HG03520 (cell line): ENCODE measurements around the gene CGNL1.

Experiments used
- ATAC-seq: cut with Tn5 transposase; IDR thresholded peaks from one replicate; pipeline ENCODE4 v1.9.1; 2021; ENCODE audit warnings: mild to moderate bottlenecking, moderate library complexity; ENCODE audit not compliant: unreplicated experiment

The CGNL1 gene

DNA sequence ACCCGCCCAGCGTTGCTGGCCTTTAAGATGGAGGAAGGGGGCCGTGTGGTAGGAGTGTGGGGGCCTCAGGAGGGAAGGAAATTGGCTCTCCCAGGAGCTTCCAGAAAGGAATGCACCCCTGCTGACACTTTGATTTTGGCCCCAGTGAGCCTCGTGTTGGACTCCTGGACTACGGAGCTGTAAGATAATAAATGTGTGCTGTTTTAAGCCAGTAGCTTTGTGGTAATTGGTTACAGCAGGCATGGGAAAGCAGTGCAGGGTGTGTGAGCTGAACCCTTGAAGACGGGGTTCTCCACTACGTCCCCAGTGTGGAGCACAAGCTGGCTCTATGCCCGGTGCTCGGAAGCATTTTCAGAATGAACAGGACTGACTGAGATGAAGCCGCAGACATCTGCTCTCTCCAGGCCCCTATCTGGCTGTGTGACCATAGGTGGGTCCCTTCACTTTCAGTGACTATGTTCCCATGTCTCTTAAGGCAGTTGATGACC, 22.9 kb upstream of the CGNL1 start:
- no peak for ATAC-seq

DNA sequence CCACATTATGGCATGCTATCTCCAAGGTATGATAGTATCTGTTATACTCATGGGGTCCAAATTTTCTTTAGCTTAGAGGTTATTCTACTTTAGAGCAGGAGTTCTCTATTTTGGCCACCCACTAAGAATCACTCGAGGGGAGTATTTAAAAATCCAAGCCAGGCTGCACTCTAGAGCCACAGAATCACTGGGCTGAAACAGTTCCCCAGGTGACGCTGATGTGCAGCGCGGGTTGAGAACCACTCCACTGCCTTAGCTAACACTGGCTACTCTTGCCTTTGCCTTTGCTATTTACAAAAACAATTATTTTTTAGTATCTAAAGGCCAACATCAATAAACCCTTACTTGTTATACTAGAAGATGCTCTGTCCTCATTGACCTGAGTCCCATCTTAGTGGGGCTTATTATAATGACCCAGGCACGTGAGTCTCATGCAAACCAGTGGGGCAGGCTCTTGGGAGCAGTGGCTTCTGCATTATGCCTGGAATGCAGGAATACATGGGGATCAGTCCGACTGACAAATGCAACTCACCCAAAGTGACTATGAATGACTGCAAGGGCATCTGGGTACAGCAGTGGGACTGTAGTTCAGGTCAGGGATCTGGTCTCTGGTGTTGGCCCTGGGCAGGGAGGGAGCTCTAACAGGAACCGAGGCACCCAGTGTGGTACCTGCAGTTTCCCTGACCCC, 21.7 kb upstream of the CGNL1 start:
- ATAC-seq: no peak

DNA sequence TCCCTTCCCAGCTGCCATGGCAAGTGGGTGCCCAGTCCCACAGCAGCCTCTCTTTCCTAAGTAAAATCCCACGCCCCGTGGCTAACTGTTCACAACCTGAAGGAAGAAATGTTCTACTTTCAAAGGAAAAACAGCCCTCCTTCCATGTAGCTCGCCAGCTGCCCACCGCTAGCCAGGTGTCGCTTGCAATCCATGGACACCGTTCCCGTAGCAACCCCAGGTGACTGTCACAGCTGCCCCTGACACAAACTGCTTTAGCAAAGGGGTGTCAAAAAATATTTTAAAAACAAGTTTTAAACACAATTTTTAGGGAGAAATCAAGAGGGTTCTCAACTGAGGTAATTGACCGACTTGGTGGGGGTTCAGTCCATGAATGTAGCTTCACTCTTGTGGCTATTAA, 21.0 kb upstream of the CGNL1 start:
- ATAC-seq: no peak

DNA sequence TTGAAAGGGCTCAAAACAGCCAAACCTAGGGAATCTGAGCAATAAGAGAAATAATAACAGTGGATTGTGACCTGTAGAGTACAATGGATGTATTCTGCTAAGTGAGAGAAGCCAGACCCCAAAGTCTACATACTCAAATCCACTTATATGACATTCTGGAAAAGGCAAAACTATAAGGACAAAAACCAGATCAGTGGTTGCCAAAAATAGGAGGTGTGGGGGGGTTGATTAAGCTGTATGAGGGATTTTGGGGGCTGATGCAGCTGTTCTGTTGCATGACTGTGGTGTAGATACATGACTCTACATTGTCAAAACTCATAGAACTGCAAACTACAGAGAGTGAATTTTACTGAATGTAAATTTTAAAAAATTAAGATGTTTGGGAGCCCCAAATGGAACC, 20.1 kb upstream of the CGNL1 start:
- no peak for ATAC-seq

DNA sequence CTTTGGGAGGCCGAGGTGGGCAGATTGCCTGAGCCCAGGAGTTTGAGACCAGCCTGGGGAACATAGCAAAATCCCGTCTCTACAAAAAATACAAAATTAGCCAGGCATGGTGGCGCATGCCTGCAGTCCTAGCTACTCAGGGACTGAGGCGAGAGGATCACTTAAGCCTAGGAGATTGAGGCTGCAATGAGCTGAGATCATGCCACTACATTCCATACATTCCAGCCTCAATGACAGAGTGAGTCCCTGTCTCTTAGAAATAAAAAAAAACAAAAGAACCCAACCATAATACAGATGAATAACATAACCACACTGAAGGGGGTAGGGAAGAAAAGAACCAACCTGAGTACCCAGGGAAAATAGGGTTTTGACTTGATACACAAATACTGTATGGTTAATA, 19.7 kb upstream of the CGNL1 start:
- ATAC-seq: no peak

DNA sequence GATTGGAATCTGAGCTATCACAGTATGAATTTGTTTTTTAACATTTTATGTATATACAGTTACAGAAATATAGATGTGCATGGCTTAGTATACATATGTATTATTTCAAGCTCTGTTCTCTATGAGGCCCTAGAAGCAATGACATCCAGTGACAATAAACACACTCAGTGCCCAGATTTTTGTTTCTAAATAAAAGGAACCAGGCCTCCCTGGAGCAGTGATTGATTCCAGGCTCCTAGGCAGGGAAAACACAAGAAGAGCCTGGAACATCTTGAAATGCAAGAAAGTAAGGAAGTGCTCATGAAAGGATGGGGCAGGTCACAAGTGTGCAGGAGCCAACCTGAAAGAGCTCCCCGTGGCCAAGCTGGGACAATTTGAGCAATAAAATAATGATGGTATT, 18.5 kb upstream of the CGNL1 start:
- no peak for ATAC-seq

DNA sequence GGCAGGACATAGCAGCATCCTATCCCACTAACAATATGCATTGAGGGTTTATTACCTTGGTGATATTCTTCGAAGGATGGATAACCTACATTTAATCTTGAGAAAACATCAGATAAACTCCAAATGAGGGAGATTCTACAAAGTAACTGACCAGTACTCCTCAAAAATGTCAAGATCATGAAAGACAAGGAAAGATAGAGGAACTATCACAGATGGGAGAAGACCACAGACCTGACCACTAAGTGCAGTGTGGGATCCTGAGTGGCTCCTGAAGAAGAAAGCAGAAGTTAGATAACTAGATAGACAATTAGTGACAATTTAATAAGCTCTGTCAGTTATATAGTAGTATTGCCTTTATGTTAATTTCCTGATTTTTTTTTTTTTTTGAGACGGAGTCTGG, 17.7 kb upstream of the CGNL1 start:
- ATAC-seq: no peak

DNA sequence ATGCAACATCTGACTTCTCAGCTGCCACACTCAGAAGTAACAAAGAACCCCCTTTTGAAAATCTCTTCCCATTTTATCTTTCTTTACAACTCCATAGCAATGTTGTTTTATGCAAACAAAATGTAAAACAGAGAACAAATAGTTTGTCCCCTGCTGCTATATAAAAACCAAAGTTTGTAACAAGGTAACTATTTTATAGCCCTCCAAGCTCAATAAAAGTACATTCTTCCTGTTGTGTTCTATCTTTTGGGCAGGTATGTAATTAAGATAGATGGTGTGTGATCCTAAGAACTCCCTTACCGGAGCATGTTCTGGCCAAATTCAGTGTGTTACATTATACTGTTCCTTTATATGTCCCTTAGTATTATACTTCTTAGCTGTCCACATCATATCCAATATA, 12.6 kb upstream of the CGNL1 start:
- no peak for ATAC-seq

DNA sequence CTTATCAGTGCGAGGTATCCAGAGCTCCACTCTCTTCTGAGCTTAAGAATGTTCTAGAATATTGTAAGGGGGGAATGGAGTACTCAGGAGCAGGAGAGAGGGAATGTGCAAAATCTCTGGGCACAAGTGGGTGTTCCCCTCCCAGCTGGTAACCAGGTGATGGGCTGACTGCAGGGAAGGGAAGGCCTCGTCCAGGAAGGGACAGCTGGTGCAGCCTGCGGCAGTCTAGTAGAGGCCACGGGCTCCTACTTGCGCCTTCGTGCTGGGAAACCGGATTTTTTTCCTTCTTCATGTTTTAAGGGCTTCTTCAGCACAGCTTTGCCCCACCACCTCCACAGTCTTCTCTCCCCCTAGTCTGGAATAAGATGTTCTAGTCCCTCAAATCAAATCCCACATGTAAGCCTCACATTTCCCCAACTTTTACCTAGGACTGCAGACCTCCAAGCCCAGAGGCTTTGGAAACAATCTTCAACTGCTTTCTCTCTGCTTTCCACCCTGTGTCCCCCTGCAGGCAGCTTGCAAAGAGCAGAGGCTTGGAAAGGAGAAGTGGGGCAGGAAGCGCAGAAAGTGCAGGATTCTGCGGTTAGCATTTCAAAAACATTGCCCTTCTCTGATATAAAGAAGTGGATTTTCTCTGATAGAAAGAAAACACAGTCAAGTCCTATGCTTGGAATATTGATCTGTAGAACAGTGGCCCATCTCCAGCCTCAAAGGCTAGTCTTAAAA, 11.9 kb upstream of the CGNL1 start:
- no peak for ATAC-seq

DNA sequence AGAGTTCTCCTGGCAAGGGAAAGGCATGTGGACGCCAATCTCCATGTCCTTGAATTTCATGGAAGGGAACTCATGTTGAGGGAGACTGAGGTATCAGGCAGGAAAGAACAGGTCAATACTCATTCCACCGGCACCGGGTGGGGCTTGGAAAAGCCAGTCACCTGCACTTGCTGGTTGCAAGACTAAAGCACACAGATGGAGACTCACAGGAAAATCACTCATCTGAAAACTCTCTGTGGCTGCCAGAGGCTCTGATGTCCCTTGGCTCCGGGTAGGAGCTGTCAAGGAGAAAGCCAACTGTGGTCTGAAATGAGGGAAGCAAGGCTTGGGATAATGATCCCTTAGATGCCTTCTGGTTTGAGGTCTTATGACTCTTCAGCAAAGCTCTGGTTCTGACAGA, 8.7 kb upstream of the CGNL1 start:
- ATAC-seq: no peak

DNA sequence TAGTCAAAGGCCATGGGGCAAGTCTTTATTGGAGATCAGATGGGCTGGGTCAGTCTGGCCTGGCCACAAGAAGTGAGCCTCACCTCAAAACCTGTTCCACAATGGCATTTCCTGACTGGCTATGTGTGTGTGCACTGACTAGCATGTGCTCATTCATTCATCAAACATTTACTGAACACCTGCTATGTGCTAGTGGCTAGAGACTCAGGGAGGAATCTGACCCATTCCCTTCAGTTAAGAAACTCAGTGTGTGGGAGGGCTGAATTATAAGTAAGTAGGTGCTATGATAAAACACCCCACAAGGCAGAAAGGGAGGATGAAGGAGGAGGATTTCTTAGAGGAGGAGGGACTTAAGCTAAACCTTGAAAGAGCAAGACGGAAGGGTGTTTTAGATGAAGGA, 5.4 kb upstream of the CGNL1 start:
- ATAC-seq: no peak

DNA sequence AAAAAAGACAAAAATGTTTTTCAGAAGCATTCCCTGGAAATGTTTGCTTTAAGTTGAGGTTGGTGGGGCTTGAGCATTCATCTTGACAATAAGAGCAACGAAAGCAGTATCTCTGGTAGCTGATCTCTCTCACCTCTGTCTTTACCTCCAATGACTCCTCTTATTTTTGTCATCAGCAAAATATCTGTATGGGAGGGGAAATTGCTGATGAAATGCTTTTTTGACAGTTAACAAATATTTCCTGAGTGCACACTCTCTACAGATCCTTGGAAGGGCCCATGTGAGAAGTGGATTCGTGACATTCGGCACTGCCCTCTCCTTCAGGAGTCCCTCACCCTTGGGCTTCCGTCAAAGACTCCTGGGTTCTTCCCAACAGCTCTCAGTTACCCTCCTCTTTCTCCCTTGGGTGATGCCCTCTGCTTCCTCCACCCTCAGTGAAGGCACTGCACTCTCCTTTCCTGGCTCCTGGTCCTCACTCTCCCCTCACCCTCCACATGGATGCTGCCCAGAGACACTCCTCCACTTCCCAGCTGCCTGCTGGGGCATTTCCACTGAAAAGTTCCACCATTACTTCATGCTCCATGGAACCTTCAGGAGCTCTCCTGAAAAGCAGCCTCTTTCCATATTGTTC, 2.9 kb upstream of the CGNL1 start:
- no peak for ATAC-seq

DNA sequence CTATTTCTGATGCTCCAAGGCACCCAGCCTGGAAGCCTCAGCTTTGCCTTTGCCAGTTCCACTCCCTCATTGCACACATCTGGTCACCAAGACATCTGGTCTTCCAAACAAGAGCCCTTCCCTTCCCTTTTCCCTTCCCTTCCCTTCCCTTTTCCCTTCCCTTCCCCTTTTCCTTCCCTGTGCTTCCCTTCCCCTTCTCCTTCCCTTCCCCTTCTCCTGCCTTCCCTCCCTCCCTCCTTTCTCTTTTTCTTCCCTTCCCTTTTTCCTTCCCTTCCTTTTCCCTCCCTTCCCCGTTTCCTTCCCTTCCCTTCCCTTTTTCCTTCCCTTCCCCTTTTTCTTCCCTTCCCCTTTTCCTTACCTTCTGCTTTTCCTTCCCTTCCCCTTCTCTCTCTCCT, 2.4 kb upstream of the CGNL1 start:
- ATAC-seq: no peak

DNA sequence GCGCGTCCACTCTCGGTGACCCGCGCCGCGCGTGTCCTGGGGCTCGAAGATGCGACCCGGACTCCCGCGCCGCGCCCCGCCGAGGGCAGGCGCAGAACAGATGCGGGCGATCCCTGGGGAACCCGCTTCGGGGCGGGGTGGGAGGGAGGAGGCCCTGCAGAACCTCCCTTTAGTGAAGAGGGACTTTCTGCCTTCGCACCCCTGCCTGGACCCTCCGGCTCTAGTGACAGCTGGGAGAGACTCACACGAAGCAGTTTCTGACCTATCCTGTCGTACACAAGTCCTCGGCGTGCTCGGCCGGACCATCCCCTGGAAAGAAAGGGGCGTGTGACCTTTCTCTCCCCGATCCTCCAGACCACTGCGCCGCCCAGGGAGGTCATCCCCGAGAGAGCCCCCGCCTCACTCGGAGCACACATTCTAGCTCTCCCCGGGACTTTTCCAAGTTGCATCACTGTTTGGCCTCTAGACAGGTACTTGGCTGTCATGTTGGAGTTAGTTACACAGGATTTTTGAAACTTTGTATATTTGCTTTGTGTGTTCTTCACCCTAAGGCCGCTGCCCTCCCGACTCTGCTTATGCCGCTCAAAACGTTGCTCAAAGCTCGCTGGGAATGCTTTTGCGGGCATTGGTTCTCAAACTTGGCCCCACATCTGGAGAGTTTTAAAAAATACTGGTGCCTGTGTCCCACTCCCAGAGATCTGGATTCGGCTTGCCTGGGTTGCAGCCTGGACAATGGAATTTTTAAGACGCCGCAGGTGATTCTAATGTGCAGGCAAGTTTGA, 582 bp downstream of the CGNL1 start:
- no peak for ATAC-seq

DNA sequence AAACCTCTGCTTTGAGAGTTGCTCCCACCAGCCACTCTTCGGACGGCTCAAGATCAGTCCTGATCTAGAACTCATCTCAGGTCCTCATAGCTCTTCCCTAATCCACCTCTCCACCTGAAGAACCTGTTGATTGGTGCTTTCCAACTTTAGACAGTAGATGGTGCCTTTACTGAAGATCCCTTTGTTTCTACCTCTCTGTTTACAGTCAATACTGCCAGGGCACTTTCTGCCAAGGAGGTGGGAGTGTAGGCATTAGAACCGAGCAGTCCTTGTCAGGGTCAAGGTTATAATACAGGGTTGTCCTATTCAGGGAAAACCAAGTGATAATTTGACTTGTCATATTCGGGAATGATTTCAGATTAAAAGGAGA, 1.2 kb downstream of the CGNL1 start:
- ATAC-seq: no peak

DNA sequence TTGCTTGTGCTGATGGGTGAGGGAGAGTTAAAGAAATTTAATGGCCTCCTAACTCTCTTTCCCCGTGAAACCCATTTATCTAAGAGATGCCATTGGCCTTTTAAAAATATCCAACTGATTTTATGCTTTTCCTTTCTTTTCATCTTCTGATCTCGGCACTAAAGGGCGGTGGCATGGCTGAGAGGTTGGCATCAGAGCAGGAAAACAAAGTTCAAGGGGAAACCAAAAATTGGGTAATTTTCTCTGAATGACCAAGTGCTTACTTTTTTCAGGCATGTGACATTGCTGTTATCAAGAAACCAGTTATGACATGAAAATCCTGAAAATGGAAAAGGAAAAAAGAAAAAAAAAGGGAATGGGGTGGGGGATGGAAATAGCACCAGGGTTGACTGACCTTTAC, 3.2 kb downstream of the CGNL1 start:
- ATAC-seq: no peak

DNA sequence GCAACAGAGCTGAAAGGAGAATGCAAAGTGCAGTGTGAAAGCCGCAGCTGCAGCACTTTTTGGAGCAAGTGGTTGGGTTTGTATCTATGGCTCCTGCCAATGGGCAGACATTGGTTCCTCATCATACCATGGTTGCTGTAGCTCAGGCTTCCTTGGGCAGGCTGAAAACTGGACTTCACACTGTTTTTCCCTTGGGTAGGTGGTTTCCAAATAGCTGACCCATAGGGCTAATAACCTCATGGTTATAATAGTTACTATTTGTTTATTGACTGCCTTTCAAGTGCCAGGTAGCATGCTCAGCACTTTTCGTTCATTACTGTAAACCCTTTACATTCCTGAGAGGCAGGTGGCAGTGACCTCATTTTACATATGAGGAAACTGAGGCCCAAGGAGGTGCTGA, 4.5 kb downstream of the CGNL1 start:
- no peak for ATAC-seq

DNA sequence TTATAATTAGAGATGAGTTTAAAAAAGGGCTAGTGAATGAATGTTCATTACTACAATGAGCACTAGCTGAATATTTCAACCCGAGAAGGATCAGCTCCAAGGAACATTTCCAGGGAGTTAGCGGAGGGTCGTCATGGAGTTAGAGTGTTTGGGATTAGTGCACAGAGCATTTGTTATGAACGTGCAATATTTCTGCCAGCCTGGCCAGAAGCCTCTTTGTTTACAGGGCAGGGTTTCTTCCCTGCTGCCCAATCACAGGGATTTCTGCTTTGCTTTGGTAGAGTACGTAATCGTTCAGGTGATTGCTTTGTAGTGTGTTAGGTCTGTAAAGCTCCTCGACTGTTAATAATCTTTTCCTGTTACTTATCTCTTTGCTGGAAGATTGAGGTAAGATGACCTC, 5.9 kb downstream of the CGNL1 start:
- ATAC-seq: no peak

DNA sequence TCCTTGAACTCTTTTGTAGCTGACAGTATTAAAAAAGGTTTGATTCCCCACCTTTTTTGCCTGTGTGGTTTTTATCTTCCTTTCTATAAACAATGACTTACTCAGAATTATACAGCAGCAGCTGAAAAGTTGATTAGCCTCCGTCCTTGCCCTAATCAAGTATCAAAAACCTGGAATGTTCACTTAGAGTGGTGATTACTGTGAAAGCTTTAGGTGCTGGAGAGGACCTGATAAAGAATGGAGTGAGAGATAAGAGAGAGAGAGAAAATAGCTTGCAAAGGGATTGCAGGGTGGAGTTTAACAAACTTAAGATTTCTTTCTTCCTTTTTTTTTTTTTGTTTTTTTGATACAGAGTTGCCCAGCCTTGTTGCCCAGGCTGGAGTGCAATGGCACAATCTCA, 6.7 kb downstream of the CGNL1 start:
- no peak for ATAC-seq

DNA sequence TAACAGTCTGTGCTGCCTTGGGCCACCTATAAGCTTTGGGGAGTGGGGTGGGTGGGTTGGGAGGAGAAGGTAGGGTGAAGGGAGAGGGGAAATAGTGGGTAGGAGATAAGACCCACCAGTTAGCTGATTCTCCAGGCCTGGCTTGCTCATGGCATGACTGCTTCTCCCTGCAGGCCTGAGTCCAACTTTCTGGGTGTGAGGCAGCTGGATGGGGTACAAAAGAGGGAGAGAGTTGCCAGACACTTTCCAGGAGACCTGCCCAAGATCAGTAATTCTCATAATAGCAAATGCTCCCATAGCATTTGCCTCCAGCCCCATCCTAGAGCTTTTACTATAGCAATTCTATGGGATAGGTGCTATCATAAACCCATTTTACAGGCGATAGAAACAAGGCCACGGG, 7.7 kb downstream of the CGNL1 start:
- ATAC-seq: no peak

DNA sequence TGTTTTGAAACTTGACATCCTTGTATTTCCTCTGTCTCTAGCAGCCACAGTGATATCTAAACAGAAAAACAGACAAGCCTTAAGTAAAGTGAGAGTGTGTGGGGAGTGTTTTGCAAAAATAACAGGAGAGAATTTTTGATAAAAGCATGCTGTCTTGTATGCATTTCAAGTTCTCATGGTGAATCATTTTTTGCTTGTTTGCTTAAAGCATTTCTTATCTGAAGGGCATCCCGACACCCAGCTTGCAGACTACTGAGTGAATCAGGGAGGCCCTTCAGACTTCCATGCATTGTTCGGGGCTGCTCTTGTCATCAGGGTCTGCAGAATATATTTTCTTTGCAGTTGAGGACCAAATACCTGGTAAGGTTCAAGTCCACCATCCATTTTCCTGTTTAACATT, 8.5 kb downstream of the CGNL1 start:
- no peak for ATAC-seq
